Measurements from ENCODE around the gene LRGUK.

The LRGUK gene

DNA sequence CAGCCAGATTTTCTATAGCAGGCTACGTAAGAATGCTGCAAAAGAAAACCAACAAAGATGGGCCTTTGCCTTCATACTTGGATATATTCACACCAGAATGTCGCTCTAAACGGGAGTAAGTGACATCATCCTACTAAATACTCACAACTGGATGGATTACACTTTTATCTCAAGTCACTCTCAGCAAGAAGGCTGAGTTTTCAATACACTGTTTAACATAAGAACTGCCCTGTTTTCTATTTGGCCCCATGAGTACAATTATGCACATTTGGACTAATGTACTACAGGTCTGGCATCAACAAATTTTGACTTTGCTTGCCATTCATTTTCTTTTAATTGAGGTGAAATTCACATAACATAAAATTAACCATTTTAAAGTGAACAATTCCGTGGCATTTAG, 181.4 kb downstream of the LRGUK start:
- Histone ChIP-seq H3K79me2 (ENCODE audit: low read length) (no peaks in the 10 kb centered on the region), H3K9me3 (replicated peaks; ENCODE audit: insufficient read depth, low read length) (no peaks in the 10 kb centered on the region), H3K4me1 (ENCODE audit: low read length) (no peaks in the 10 kb centered on the region), H3K27ac (ENCODE audit: low read length) (no peak overlapping the region), H3K9me2 (replicated peaks; ENCODE audit: insufficient read depth, low read length) (no peaks in the 10 kb centered on the region), H3K27me3 (replicated peaks; ENCODE audit: insufficient read depth, low read length) (no peaks in the 10 kb centered on the region), H3K4me2 (ENCODE audit: low read depth, low read length) (no peak overlapping the region), H3K9ac (ENCODE audit: low read length) (no peak overlapping the region), H3K36me3 (replicated peaks; ENCODE audit: insufficient read depth, low read length) (no peaks in the 10 kb centered on the region), H3F3A (ENCODE audit: insufficient read depth, low read length) (no peaks in the 10 kb centered on the region), H4K20me1 (ENCODE audit: insufficient read depth, low read length) (no peaks in the 10 kb centered on the region), H2AFZ (ENCODE audit: low read length) (no peak overlapping the region), H3K4me3 (ENCODE audit: low read length) (no peak overlapping the region)
- TF ChIP-seq, protein P1, sequence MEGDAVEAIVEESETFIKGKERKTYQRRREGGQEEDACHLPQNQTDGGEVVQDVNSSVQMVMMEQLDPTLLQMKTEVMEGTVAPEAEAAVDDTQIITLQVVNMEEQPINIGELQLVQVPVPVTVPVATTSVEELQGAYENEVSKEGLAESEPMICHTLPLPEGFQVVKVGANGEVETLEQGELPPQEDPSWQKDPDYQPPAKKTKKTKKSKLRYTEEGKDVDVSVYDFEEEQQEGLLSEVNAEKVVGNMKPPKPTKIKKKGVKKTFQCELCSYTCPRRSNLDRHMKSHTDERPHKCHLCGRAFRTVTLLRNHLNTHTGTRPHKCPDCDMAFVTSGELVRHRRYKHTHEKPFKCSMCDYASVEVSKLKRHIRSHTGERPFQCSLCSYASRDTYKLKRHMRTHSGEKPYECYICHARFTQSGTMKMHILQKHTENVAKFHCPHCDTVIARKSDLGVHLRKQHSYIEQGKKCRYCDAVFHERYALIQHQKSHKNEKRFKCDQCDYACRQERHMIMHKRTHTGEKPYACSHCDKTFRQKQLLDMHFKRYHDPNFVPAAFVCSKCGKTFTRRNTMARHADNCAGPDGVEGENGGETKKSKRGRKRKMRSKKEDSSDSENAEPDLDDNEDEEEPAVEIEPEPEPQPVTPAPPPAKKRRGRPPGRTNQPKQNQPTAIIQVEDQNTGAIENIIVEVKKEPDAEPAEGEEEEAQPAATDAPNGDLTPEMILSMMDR (IDR thresholded peaks at IDR 0.05; ENCODE audit: low read length) = no peak
- TF ChIP-seq EZH2phosphoT487 (IDR thresholded peaks at IDR 0.05; ENCODE audit: low read length) (no peak), EZH2 (optimal IDR thresholded peaks at IDR 0.05; ENCODE audit: low read depth, low read length) (no peak)
- no peak for DNase-seq

DNA sequence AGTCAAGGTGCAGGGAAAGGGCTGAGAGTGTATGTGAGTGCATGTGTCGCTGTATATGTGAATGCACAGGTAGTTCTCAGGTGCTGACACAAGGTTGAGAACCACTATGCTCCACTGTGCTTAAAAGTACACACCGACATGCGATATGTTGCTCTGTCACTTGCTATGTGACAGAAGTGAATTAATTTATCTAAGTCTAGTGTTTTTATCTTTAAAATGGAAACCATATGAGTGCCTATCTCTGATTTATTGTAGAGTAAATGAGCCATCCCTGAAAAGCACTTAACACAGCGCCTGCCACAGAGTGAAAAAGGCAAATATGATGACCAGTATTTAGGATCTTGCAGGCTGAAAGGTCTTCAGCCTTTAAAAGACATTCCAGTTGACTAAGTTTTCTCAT, 184.7 kb downstream of the LRGUK start:
- Histone ChIP-seq H3K36me3 (replicated peaks; ENCODE audit: insufficient read depth, low read length) (no peaks in the 10 kb centered on the region), H3K4me3 (ENCODE audit: low read length) (no peak overlapping the region), H3K79me2 (ENCODE audit: low read length) (0 out of 2 replicates have a peak, but pooled peaks cover 2% of the 10 kb centered on the region), H2AFZ (ENCODE audit: low read length) (no peak overlapping the region), H3F3A (ENCODE audit: insufficient read depth, low read length) (no peaks in the 10 kb centered on the region), H3K4me1 (ENCODE audit: low read length) (peaks cover 6% of the 10 kb centered on the region; the same call in 1 of the 2 replicates), H3K9ac (ENCODE audit: low read length) (no peak overlapping the region), H3K4me2 (ENCODE audit: low read depth, low read length) (no peak overlapping the region), H4K20me1 (ENCODE audit: insufficient read depth, low read length) (no peaks in the 10 kb centered on the region), H3K9me2 (replicated peaks; ENCODE audit: insufficient read depth, low read length) (no peaks in the 10 kb centered on the region), H3K27ac (ENCODE audit: low read length) (no peak overlapping the region), H3K27me3 (replicated peaks; ENCODE audit: insufficient read depth, low read length) (no peaks in the 10 kb centered on the region), H3K9me3 (replicated peaks; ENCODE audit: insufficient read depth, low read length) (no peaks in the 10 kb centered on the region)
- no peak for DNase-seq
- no peak for TF ChIP-seq EZH2 (optimal IDR thresholded peaks at IDR 0.05; ENCODE audit: low read depth, low read length)
- TF ChIP-seq EZH2phosphoT487 (IDR thresholded peaks at IDR 0.05; ENCODE audit: low read length) = no peak
- TF ChIP-seq, protein P1 (IDR thresholded peaks at IDR 0.05; ENCODE audit: low read length) = no peak

DNA sequence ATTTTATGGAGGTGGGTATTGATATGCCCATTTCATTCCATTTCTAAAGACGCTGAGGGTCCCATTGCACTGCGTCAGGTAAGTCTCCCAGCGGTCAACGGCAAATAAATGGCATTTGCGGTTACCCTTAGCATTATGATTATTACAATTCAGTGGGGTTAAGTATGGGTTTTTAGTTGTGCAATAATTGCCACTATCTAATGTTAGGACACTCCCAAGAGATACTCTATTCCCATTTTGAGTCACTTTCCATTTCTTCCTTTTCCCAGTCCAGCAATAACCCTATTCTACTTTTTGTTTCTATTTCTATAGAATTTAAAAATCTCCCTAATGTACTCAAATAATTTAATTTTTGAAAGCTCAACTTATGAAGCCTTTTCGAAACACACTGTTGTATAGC, 185.6 kb downstream of the LRGUK start:
- Histone ChIP-seq H3K27me3 (replicated peaks; ENCODE audit: insufficient read depth, low read length) (no peaks in the 10 kb centered on the region), H3K27ac (ENCODE audit: low read length) (no peak overlapping the region), H2AFZ (ENCODE audit: low read length) (no peak overlapping the region), H3K4me1 (ENCODE audit: low read length) (peaks cover 6% of the 10 kb centered on the region; the same call in 1 of the 2 replicates), H3F3A (ENCODE audit: insufficient read depth, low read length) (no peaks in the 10 kb centered on the region), H3K79me2 (ENCODE audit: low read length) (0 out of 2 replicates have a peak, but pooled peaks cover 2% of the 10 kb centered on the region), H3K9me3 (replicated peaks; ENCODE audit: insufficient read depth, low read length) (no peaks in the 10 kb centered on the region), H3K4me3 (ENCODE audit: low read length) (no peak overlapping the region), H3K9ac (ENCODE audit: low read length) (no peak overlapping the region), H4K20me1 (ENCODE audit: insufficient read depth, low read length) (no peaks in the 10 kb centered on the region), H3K4me2 (ENCODE audit: low read depth, low read length) (no peak overlapping the region), H3K9me2 (replicated peaks; ENCODE audit: insufficient read depth, low read length) (no peaks in the 10 kb centered on the region), H3K36me3 (replicated peaks; ENCODE audit: insufficient read depth, low read length) (no peaks in the 10 kb centered on the region)
- no peak for DNase-seq
- no peak for TF ChIP-seq EZH2phosphoT487 (IDR thresholded peaks at IDR 0.05; ENCODE audit: low read length)
- TF ChIP-seq, protein P1 (IDR thresholded peaks at IDR 0.05; ENCODE audit: low read length) = no peak
- TF ChIP-seq EZH2 (optimal IDR thresholded peaks at IDR 0.05; ENCODE audit: low read depth, low read length) = no peak
